ENCODE measurements around the gene KIAA1328.

- TF ChIP-seq CTCF (IDR thresholded peaks at IDR 0.05; ENCODE audit: insufficient read depth, low read length, poor library complexity, severe bottlenecking): no peak
- TF ChIP-seq EZH2phosphoT487 (conservative IDR thresholded peaks at IDR 0.05; ENCODE audit: low read length): no peak
Observed at GRCh38 chr18:37219257-37219656, 390.3 kb downstream of the KIAA1328 start.
